GM12878 (cell line): ENCODE measurements around the gene TPRN. TPM values are rescaled to one million over a fixed set of nuclear protein-coding genes. Genes with fewer than 3 reads are reported as not detected.

Experiments
- BCL3 ChIP-seq: IDR thresholded peaks from 2 replicates; pipeline ENCODE4 v1.6.1; 2011; ENCODE audit warnings: borderline replicate concordance, low read depth, mild to moderate bottlenecking, moderate library complexity, low read length; ENCODE audit not compliant: insufficient read depth, poor library complexity, severe bottlenecking
- CEBPZ ChIP-seq: fragments of 150-350 bp; IDR thresholded peaks from 2 replicates; pipeline ENCODE4 v1.6.1; 2016; ENCODE audit warnings: low read depth, low read length
- EED ChIP-seq: sonication (generic); IDR thresholded peaks from 2 replicates; pipeline ENCODE4 v1.6.1; 2016; ENCODE audit warnings: antibody characterized with exemption, low read depth
- EGR1 ChIP-seq, 2 experiments: IDR thresholded peaks; 1 replicate in 1 of 2; 2 replicates in 1 of 2; pipeline ENCODE4 v1.6.1; 2011 to 2012; ENCODE audit warnings: low read depth in 2 of 2, low read length in 2 of 2, borderline replicate concordance in 1 of 2, mild to moderate bottlenecking in 1 of 2, moderate library complexity in 1 of 2
- ELK1 ChIP-seq: IDR thresholded peaks from 2 replicates; pipeline ENCODE4 v1.6.1; 2012; ENCODE audit warnings: low read depth, low read length, improper control_type of control experiment
- MEF2B ChIP-seq: fragments of 450-650 bp; IDR thresholded peaks from 2 replicates; pipeline ENCODE4 v1.6.1; 2018; ENCODE audit warnings: mild to moderate bottlenecking, moderate library complexity; ENCODE audit not compliant: partially characterized antibody, poor library complexity, severe bottlenecking
- MLLT1 ChIP-seq: fragments of 450-650 bp; IDR thresholded peaks from 2 replicates; pipeline ENCODE4 v1.6.1; 2016; ENCODE audit warnings: mild to moderate bottlenecking
- NFIC ChIP-seq: IDR thresholded peaks from 2 replicates; pipeline ENCODE4 v1.6.1; 2012; ENCODE audit warnings: low read depth, mild to moderate bottlenecking, inconsistent platforms, low read length, moderate library complexity
- PKNOX1 ChIP-seq: fragments of 450-650 bp; IDR thresholded peaks from 2 replicates; pipeline ENCODE4 v1.6.1; 2016; ENCODE audit warnings: mild to moderate bottlenecking
- POLR2A ChIP-seq: IDR thresholded peaks from 2 replicates; pipeline ENCODE4 v1.6.1; 2011; ENCODE audit warnings: low read depth, mild to moderate bottlenecking, low read length
- SIN3A ChIP-seq: IDR thresholded peaks from 2 replicates; pipeline ENCODE4 v1.6.1; 2012; ENCODE audit warnings: low read depth, low read length, improper control_type of control experiment
- SREBF1 ChIP-seq: IDR thresholded peaks from 2 replicates; pipeline ENCODE4 v1.6.1; 2012; ENCODE audit warnings: mild to moderate bottlenecking, low read length
- USF1 ChIP-seq: IDR thresholded peaks from 2 replicates; pipeline ENCODE4 v1.6.1; 2011; ENCODE audit warnings: borderline replicate concordance, low read depth, mild to moderate bottlenecking, moderate library complexity, mixed read lengths, low read length; ENCODE audit not compliant: insufficient read depth; ENCODE audit errors: extremely low read length
- ZBTB33 ChIP-seq: fragments of 450-650 bp; IDR thresholded peaks from 2 replicates; pipeline ENCODE4 v1.6.1; 2017; ENCODE audit warnings: mild to moderate bottlenecking
- ZNF384 ChIP-seq: IDR thresholded peaks from 2 replicates; pipeline ENCODE4 v1.6.1; 2012; ENCODE audit warnings: low read depth, mild to moderate bottlenecking, low read length, improper control_type of control experiment, borderline replicate concordance
- ZZZ3 ChIP-seq: IDR thresholded peaks from 2 replicates; pipeline ENCODE4 v1.6.1; 2011; ENCODE audit warnings: low read depth; ENCODE audit not compliant: control insufficient read depth, insufficient read length
- polyA plus RNA-seq, 11 experiments: library from polyadenylated mRNA; depleted of rRNA in 4 of 11; unstranded in 6 of 11; stranded (reverse) in 5 of 11; fragments of >200 nt; fragmentation: Nextera tagmentation in 4 of 11; fragmentation: Illumina TruSeq in 1 of 11; extraction: Ambion mirVana in 4 of 11; extraction: Trizol in 1 of 11; gene quantifications; 1 replicate in 1 of 11; 2 replicates in 10 of 11; pipeline versions ENCODE4 v1.2.1 to v1.2.3, GENCODE V29; 2011 to 2016; ENCODE audit warnings: inconsistent platforms in 2 of 11, missing spikeins in 2 of 11, low read depth in 1 of 11
- total RNA-seq, 4 experiments: library from RNA; depleted of rRNA in 3 of 4; stranded (reverse); fragments of >200 nt in 3 of 4; fragmentation: Illumina TruSeq in 1 of 4; extraction: Trizol in 1 of 4; gene quantifications; 2 replicates each; pipeline versions ENCODE4 v1.2.1 to v1.2.3, GENCODE V29; 2013 to 2021

The TPRN gene
- total and polyA plus RNA-seq, 10 of the 15 experiments (the other 5 are each of a cell fraction or from before 2014, with no cell fraction given): 0.18 to 19.5 (median 3.1) TPM

GRCh38 chr9:137227054-137227852 lies 26.7 kb upstream of the TPRN start, which contains the start of gene RNF224 (continued):
- no peak for TF ChIP-seq ZNF384
- TF ChIP-seq BCL3: no peak
- TF ChIP-seq POLR2A: no peak
- TF ChIP-seq PKNOX1: no peak; the same call in 1 of the 2 replicates
- TF ChIP-seq ZBTB33: no peak
- no peak for TF ChIP-seq CEBPZ
- no peak for TF ChIP-seq EED
- TF ChIP-seq ELK1: peak; percentile 24; the same call in 1 of the 2 replicates
- TF ChIP-seq SIN3A: no peak
- TF ChIP-seq ZZZ3: no peak
- no peak for TF ChIP-seq NFIC
- TF ChIP-seq MLLT1: no peak
- TF ChIP-seq USF1: no peak
- peak; percentile 51 for TF ChIP-seq MEF2B
- no peak for TF ChIP-seq SREBF1
- TF ChIP-seq EGR1 (IDR thresholded peaks at IDR 0.05; ENCODE audit: borderline replicate concordance in 1 of 2, low read depth in 2 of 2, low read length in 2 of 2): no peak
